ENCODE data around the gene IGHMBP2. TPM values are rescaled to one million over a fixed set of nuclear protein-coding genes. Genes with fewer than 3 reads are reported as not detected.

Gene IGHMBP2
- total and polyA plus RNA-seq, 2 experiments from 2014 or later: 14.3 to 27.7 TPM

- no peak for TF ChIP-seq REST (IDR thresholded peaks at IDR 0.05; ENCODE audit: unreplicated experiment)
- TF ChIP-seq ZNF462 (CRISPR knock-in tag; IDR thresholded peaks at IDR 0.05): no peak
- no peak for TF ChIP-seq CREB1 (CRISPR knock-in tag; IDR thresholded peaks at IDR 0.05; ENCODE audit: low read depth)
- no peak for TF ChIP-seq EZH2 (IDR thresholded peaks at IDR 0.05; ENCODE audit: low read depth, unreplicated experiment)
These were observed 60.1 kb downstream of the IGHMBP2 start (continued) for GRCh38 chr11:68963779-68964178.
